ENCODE data around the gene GLT8D2. TPM values are rescaled to one million over a fixed set of nuclear protein-coding genes. Genes with fewer than 3 reads are reported as not detected.

Gene GLT8D2
- polyA plus RNA-seq, 1 of the 3 experiments (the other 2 are of a cell fraction) = 50.0 TPM

DNA sequence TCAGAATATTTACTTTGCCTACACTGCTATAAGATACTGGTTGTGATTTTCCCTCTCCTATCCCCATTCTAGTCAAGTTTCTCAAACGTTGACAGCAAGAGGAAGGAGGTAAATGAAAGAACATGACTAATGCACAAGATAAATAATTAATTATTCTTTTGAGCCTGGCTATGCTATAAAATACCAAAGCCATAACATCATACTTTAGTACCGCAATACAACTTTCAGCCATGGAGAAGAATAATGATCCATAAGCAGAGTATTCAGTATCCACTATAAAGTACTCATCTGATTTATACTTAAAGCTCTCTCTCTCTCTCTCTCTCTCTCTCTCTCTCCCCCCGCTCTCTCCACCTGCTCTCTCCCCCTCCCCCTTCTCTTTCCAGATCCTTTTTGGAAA lies 43.1 kb downstream of the GLT8D2 start (continued):
- TF ChIP-seq GATA2 (CRISPR knock-in tag; IDR thresholded peaks at IDR 0.05) (no peak), TCF12 (IDR thresholded peaks at IDR 0.05) (peak; percentile 55), NFIC (IDR thresholded peaks at IDR 0.05; ENCODE audit: borderline replicate concordance) (peak; percentile 12; the same call in 1 of the 2 replicates), EZH2phosphoT487 (IDR thresholded peaks at IDR 0.05; ENCODE audit: borderline replicate concordance, low read depth) (no peak), EP300 (IDR thresholded peaks at IDR 0.05; ENCODE audit: borderline replicate concordance in 1 of 2, low read depth in 1 of 2, low read length in 1 of 2) (peak in 1 of 2 experiments; percentile 37; a peak in 1 of 4 replicates), JUND (IDR thresholded peaks at IDR 0.05) (peak; percentile 76), MXI1 (IDR thresholded peaks at IDR 0.05; ENCODE audit: low read depth, low read length) (no peak), NRF1 (IDR thresholded peaks at IDR 0.05; ENCODE audit: low read depth, low read length) (no peak), RXRA (IDR thresholded peaks at IDR 0.05; ENCODE audit: borderline replicate concordance, low read depth) (no peak), SIN3A (IDR thresholded peaks at IDR 0.05; ENCODE audit: borderline replicate concordance, low read depth, low read length) (no peak), TEAD4 (IDR thresholded peaks at IDR 0.05; ENCODE audit: borderline replicate concordance, insufficient read depth) (no peak), IRF3 (IDR thresholded peaks at IDR 0.05; ENCODE audit: low read depth, low read length) (no peak), FOXM1 (IDR thresholded peaks at IDR 0.05; ENCODE audit: low read depth) (no peak), POLR2AphosphoS5 (IDR thresholded peaks at IDR 0.05; ENCODE audit: low read depth, low read length) (no peak)
- TF ChIP-seq, protein P1, sequence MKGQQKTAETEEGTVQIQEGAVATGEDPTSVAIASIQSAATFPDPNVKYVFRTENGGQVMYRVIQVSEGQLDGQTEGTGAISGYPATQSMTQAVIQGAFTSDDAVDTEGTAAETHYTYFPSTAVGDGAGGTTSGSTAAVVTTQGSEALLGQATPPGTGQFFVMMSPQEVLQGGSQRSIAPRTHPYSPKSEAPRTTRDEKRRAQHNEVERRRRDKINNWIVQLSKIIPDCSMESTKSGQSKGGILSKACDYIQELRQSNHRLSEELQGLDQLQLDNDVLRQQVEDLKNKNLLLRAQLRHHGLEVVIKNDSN (IDR thresholded peaks at IDR 0.05; ENCODE audit: borderline replicate concordance, low read depth) = no peak
- TF ChIP-seq, protein P2, sequence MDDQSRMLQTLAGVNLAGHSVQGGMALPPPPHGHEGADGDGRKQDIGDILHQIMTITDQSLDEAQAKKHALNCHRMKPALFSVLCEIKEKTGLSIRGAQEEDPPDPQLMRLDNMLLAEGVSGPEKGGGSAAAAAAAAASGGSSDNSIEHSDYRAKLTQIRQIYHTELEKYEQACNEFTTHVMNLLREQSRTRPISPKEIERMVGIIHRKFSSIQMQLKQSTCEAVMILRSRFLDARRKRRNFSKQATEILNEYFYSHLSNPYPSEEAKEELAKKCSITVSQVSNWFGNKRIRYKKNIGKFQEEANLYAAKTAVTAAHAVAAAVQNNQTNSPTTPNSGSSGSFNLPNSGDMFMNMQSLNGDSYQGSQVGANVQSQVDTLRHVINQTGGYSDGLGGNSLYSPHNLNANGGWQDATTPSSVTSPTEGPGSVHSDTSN (IDR thresholded peaks at IDR 0.05) = peak; percentile 74; the same call in 1 of the 2 replicates

GRCh38 chr12:104003596-104003995 lies 46.4 kb downstream of the GLT8D2 start:
- Histone ChIP-seq H3K79me2 (ENCODE audit: insufficient read depth) (no peaks in the 10 kb centered on the region), H3K4me3 (ENCODE audit: low read depth in 2 of 2, low read length in 1 of 2) (no peak overlapping the region), H3K9ac (no peak overlapping the region), H3K27me3 (ENCODE audit: insufficient read depth) (no peaks in the 10 kb centered on the region), H2AFZ (ENCODE audit: low read depth) (no peak overlapping the region), H3K9me3 (no peaks in the 10 kb centered on the region), H4K20me1 (ENCODE audit: insufficient read depth) (no peaks in the 10 kb centered on the region), H3F3A (replicated peaks; ENCODE audit: insufficient read depth) (peaks cover 13% of the 10 kb centered on the region), H3K9me2 (no peaks in the 10 kb centered on the region), H3K4me1 (ENCODE audit: control insufficient read depth in 1 of 2, insufficient read depth in 2 of 2, low read depth in 1 of 2, low read length in 1 of 2) (peaks cover 0 to 5% of the 10 kb centered on the region in 2 experiments; a peak in 1 of 4 replicates), H3K4me2 (no peak overlapping the region), H3K36me3 (replicated peaks in 1 of 2; ENCODE audit: control insufficient read depth in 1 of 2, insufficient read depth in 2 of 2, low read length in 1 of 2) (no peaks in the 10 kb centered on the region), H3K27ac (ENCODE audit: low read depth in 2 of 2, low read length in 1 of 2) (no peak overlapping the region)
- WGBS (ENCODE audit: low lambda C conversion rate) = 51% methylated on average over 2 of the region's 2 CpGs
- CTCF ChIA-PET = no interaction called here
- no peak for DNase-seq
- TF ChIP-seq EP300 (IDR thresholded peaks at IDR 0.05; ENCODE audit: borderline replicate concordance in 1 of 2, low read depth in 1 of 2, low read length in 1 of 2) (no peak), TEAD4 (IDR thresholded peaks at IDR 0.05; ENCODE audit: borderline replicate concordance, insufficient read depth) (no peak), CTCF (IDR thresholded peaks at IDR 0.05) (no peak), SMC3 (IDR thresholded peaks at IDR 0.05; ENCODE audit: low read depth, low read length) (no peak), MEF2A (IDR thresholded peaks at IDR 0.05; ENCODE audit: borderline replicate concordance, low read depth) (no peak), EZH2phosphoT487 (IDR thresholded peaks at IDR 0.05; ENCODE audit: borderline replicate concordance, low read depth) (no peak), CHD2 (IDR thresholded peaks at IDR 0.05; ENCODE audit: low read length, partially characterized antibody) (no peak), NFIC (IDR thresholded peaks at IDR 0.05; ENCODE audit: borderline replicate concordance) (no peak), NRF1 (IDR thresholded peaks at IDR 0.05; ENCODE audit: low read depth, low read length) (no peak), RXRA (IDR thresholded peaks at IDR 0.05; ENCODE audit: borderline replicate concordance, low read depth) (no peak)
- POLR2A ChIA-PET = no interaction called here
